HepG2 (cell line): Measurements from ENCODE around the gene INSIG2. TPM values are rescaled to one million over a fixed set of nuclear protein-coding genes. Genes with fewer than 3 reads are reported as not detected.

Experiments used
- AKAP8 ChIP-seq: sonication (generic); formaldehyde crosslinking; IDR thresholded peaks from 2 replicates; pipeline ENCODE4 v1.5.1; 2020; ENCODE audit warnings: mild to moderate bottlenecking, missing genetic modification reagents
- CREB1 ChIP-seq, 2 experiments: fragments of 450-650 bp in 1 of 2; IDR thresholded peaks; 2 replicates each; pipeline ENCODE4 v1.6.1; 2016 to 2017; ENCODE audit warnings: control low read depth in 1 of 2, mild to moderate bottlenecking in 1 of 2, missing compliant biosample characterization in 1 of 2, missing genetic modification characterization in 1 of 2
- KLF15 ChIP-seq: sonication (generic); formaldehyde crosslinking; IDR thresholded peaks from 2 replicates; pipeline ENCODE4 v1.8.1; 2023; ENCODE audit warnings: borderline replicate concordance, mild to moderate bottlenecking, inconsistent platforms, missing genetic modification reagents, mixed read lengths
- MBNL3 ChIP-seq: fragments of 250-450 bp; sonication (Bioruptor Pico); conservative IDR thresholded peaks from 2 replicates; pipeline ENCODE4 v1.8.0; 2022; ENCODE audit warnings: mild to moderate bottlenecking, inconsistent platforms
- RFXAP ChIP-seq: sonication (generic); formaldehyde crosslinking; IDR thresholded peaks from 2 replicates; pipeline ENCODE4 v1.4.0; 2020; ENCODE audit warnings: missing genetic modification reagents, borderline replicate concordance
- SRSF4 ChIP-seq: fragments of 200-400 bp; formaldehyde crosslinking; IDR thresholded peaks from one replicate; pipeline ENCODE4 v1.6.1; 2018; ENCODE audit warnings: mild to moderate bottlenecking, low read depth, low read length, moderate library complexity; ENCODE audit not compliant: poor library complexity, severe bottlenecking
- TRIM24 ChIP-seq: sonication (generic); formaldehyde crosslinking; IDR thresholded peaks from 2 replicates; pipeline ENCODE4 v1.8.0; 2022; ENCODE audit warnings: mild to moderate bottlenecking, missing genetic modification reagents
- ZC3H4 ChIP-seq: sonication (generic); formaldehyde crosslinking; IDR thresholded peaks from 2 replicates; pipeline ENCODE4 v1.4.0; 2020; ENCODE audit warnings: missing genetic modification reagents, borderline replicate concordance
- ZGPAT ChIP-seq: IDR thresholded peaks from 2 replicates; pipeline ENCODE4 v1.6.1; 2016; ENCODE audit warnings: mild to moderate bottlenecking
- ZNF790 ChIP-seq: sonication (generic); formaldehyde crosslinking; IDR thresholded peaks from 2 replicates; pipeline ENCODE4 v1.8.0; 2022; ENCODE audit warnings: missing genetic modification reagents, mild to moderate bottlenecking, borderline replicate concordance
- ZNF850 ChIP-seq: sonication (generic); formaldehyde crosslinking; conservative IDR thresholded peaks from 2 replicates; pipeline ENCODE4 v1.9.0; 2021; ENCODE audit warnings: mild to moderate bottlenecking, missing genetic modification reagents
- polyA plus RNA-seq, 8 experiments: library from polyadenylated mRNA; depleted of rRNA in 3 of 8; stranded (reverse) in 7 of 8; unstranded in 1 of 8; fragments of >200 nt; fragmentation: Illumina TruSeq in 4 of 8; extraction: Trizol in 4 of 8; gene quantifications; 2 replicates each; pipeline versions ENCODE4 v1.2.1 to v1.2.3, GENCODE V29; 2011 to 2016; ENCODE audit warnings: low read depth in 4 of 8, missing spikeins in 1 of 8, mixed read lengths in 1 of 8; ENCODE audit not compliant: insufficient read depth in 1 of 8
- total RNA-seq, 5 experiments: library from RNA; depleted of rRNA; stranded (reverse); fragments of >200 nt; fragmentation: Illumina TruSeq; extraction: Trizol; gene quantifications; 2 replicates each; pipeline ENCODE4 v1.2.3, GENCODE V29; 2016; ENCODE audit warnings: low read depth in 1 of 5
- TF ChIP-seq, protein P1 (sequence below): sonication (generic); formaldehyde crosslinking; IDR thresholded peaks from 2 replicates; pipeline ENCODE4 v1.8.1; 2022; ENCODE audit warnings: low read depth, mild to moderate bottlenecking, missing genetic modification reagents
- TF ChIP-seq, protein P2 (sequence below): sonication (generic); formaldehyde crosslinking; IDR thresholded peaks from 2 replicates; pipeline ENCODE4 v1.9.0; 2021; ENCODE audit warnings: missing genetic modification reagents, mild to moderate bottlenecking, borderline replicate concordance
- TF ChIP-seq, protein P3 (sequence below): sonication (generic); formaldehyde crosslinking; IDR thresholded peaks from 2 replicates; pipeline ENCODE4 v1.4.0; 2020; ENCODE audit warnings: missing genetic modification reagents

Gene INSIG2
- total and polyA plus RNA-seq, 2 of the 13 experiments (the other 11 are each of a cell fraction or from before 2014, with no cell fraction given), result 73.5 to 481 TPM

DNA sequence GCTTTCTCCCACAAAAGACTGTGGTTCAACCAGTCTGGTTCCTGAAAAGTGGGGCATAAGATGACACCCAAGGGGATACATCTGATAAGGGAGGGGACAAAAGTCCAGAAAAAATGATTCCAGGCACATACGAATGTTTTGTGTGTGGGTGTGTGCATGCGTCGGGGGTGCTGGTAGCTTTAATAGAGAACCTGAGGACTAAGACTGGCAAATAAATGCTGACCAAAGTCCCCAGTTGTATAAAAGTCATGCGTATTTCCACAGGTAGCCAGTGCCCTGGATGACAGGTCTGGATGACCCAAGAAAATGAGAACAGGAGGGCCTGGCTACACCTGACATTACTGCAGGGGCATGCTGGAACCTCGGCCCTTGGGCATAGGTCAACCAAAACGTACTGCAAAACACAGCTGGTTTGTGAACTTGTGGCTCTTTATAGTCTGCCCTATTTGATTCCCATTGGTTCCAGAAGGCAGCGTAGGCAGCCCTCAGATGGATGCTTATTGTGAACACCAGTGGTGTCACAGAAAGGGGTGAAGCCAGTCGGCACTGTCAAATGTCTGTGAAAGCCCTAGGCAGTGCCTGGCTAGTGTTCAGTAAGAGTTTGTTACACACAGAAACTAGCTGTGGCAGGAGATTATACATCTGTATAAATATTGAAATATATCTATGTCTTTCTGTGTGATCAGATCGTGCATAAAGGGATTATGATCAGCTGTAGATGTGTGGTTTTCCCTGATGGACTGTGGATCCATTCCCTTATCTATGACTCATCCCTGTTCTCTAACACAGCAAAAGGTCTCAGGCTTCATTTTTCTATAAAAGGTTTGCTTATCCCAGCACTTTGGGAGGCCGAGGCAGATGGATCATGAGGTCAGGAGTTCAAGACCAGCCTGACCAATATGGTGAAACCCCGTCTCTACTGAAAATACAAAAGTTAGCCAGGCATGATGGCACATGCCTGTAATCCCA lies 58.3 kb downstream of the INSIG2 start (continued):
- TF ChIP-seq, protein P1, sequence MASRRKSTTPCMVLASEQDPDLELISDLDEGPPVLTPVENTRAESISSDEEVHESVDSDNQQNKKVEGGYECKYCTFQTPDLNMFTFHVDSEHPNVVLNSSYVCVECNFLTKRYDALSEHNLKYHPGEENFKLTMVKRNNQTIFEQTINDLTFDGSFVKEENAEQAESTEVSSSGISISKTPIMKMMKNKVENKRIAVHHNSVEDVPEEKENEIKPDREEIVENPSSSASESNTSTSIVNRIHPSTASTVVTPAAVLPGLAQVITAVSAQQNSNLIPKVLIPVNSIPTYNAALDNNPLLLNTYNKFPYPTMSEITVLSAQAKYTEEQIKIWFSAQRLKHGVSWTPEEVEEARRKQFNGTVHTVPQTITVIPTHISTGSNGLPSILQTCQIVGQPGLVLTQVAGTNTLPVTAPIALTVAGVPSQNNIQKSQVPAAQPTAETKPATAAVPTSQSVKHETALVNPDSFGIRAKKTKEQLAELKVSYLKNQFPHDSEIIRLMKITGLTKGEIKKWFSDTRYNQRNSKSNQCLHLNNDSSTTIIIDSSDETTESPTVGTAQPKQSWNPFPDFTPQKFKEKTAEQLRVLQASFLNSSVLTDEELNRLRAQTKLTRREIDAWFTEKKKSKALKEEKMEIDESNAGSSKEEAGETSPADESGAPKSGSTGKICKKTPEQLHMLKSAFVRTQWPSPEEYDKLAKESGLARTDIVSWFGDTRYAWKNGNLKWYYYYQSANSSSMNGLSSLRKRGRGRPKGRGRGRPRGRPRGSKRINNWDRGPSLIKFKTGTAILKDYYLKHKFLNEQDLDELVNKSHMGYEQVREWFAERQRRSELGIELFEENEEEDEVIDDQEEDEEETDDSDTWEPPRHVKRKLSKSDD (CRISPR knock-in tag), result 0 out of 2 replicates have a peak, but pooled peaks have one; percentile 15
- TF ChIP-seq ZNF790 (no peak), AKAP8 (no peak), ZGPAT (CRISPR knock-in tag) (0 out of 2 replicates have a peak, but pooled peaks have one; percentile 17), TRIM24 (no peak), SRSF4 (no peak), RFXAP (no peak), KLF15 (CRISPR knock-in tag) (no peak), ZC3H4 (CRISPR knock-in tag) (no peak), ZNF850 (no peak), MBNL3 (CRISPR knock-in tag) (no peak), CREB1 (IDR thresholded peaks at IDR 0.05) (no peak), CREB1 (CRISPR knock-in tag; IDR thresholded peaks at IDR 0.05) (peak; percentile 43; the same call in 1 of the 2 replicates)
- TF ChIP-seq, protein P2, sequence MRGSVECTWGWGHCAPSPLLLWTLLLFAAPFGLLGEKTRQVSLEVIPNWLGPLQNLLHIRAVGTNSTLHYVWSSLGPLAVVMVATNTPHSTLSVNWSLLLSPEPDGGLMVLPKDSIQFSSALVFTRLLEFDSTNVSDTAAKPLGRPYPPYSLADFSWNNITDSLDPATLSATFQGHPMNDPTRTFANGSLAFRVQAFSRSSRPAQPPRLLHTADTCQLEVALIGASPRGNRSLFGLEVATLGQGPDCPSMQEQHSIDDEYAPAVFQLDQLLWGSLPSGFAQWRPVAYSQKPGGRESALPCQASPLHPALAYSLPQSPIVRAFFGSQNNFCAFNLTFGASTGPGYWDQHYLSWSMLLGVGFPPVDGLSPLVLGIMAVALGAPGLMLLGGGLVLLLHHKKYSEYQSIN, result no peak
- TF ChIP-seq, protein P3, sequence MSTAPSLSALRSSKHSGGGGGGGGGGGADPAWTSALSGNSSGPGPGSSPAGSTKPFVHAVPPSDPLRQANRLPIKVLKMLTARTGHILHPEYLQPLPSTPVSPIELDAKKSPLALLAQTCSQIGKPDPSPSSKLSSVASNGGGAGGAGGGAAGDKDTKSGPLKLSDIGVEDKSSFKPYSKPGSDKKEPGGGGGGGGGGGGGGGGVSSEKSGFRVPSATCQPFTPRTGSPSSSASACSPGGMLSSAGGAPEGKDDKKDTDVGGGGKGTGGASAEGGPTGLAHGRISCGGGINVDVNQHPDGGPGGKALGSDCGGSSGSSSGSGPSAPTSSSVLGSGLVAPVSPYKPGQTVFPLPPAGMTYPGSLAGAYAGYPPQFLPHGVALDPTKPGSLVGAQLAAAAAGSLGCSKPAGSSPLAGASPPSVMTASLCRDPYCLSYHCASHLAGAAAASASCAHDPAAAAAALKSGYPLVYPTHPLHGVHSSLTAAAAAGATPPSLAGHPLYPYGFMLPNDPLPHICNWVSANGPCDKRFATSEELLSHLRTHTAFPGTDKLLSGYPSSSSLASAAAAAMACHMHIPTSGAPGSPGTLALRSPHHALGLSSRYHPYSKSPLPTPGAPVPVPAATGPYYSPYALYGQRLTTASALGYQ, result no peak
